HepG2 (cell line): ENCODE measurements around the gene LRRC45. TPM values are rescaled to one million over a fixed set of nuclear protein-coding genes. Genes with fewer than 3 reads are reported as not detected.

Experiments
- ATAD3A ChIP-seq: sonication (generic); formaldehyde crosslinking; IDR thresholded peaks from 2 replicates; pipeline ENCODE4 v1.4.0; 2020; ENCODE audit warnings: missing genetic modification reagents
- CAMTA2 ChIP-seq: sonication (generic); formaldehyde crosslinking; IDR thresholded peaks from 2 replicates; pipeline ENCODE4 v1.4.0; 2020; ENCODE audit warnings: mild to moderate bottlenecking, missing genetic modification reagents, borderline replicate concordance
- ELF3 ChIP-seq: IDR thresholded peaks from 2 replicates; pipeline ENCODE4 v1.6.1; 2016; ENCODE audit warnings: missing genetic modification reagents, missing compliant biosample characterization
- FOXC1 ChIP-seq: sonication (generic); formaldehyde crosslinking; IDR thresholded peaks from 2 replicates; pipeline ENCODE4 v1.8.0; 2022; ENCODE audit warnings: mild to moderate bottlenecking, missing genetic modification reagents, borderline replicate concordance
- FOXJ3 ChIP-seq: sonication (generic); formaldehyde crosslinking; IDR thresholded peaks from 2 replicates; pipeline ENCODE4 v1.4.0; 2020; ENCODE audit warnings: missing genetic modification reagents, mild to moderate bottlenecking, borderline replicate concordance
- IKZF4 ChIP-seq: sonication (generic); formaldehyde crosslinking; IDR thresholded peaks from 2 replicates; pipeline ENCODE4 v1.5.1; 2020; ENCODE audit warnings: borderline replicate concordance, mild to moderate bottlenecking, low read depth, missing genetic modification reagents; ENCODE audit errors: not compliant biosample characterization
- SALL1 ChIP-seq: sonication (generic); formaldehyde crosslinking; IDR thresholded peaks from 2 replicates; pipeline ENCODE4 v1.8.0; 2022; ENCODE audit warnings: mild to moderate bottlenecking, missing genetic modification reagents
- SP4 ChIP-seq: sonication (generic); formaldehyde crosslinking; IDR thresholded peaks from 2 replicates; pipeline ENCODE4 v1.8.1; 2023; ENCODE audit warnings: mild to moderate bottlenecking, missing genetic modification reagents
- THAP9 ChIP-seq: sonication (generic); formaldehyde crosslinking; IDR thresholded peaks from 2 replicates; pipeline ENCODE4; 2020; ENCODE audit warnings: missing genetic modification reagents, mild to moderate bottlenecking, borderline replicate concordance
- ZMYM4 ChIP-seq: sonication (generic); formaldehyde crosslinking; IDR thresholded peaks from 2 replicates; pipeline ENCODE4 v1.8.1; 2023; ENCODE audit warnings: mild to moderate bottlenecking, missing genetic modification reagents
- ZNF224 ChIP-seq: sonication (generic); formaldehyde crosslinking; IDR thresholded peaks from 2 replicates; pipeline ENCODE4 v1.5.0; 2020; ENCODE audit warnings: mild to moderate bottlenecking, missing genetic modification reagents
- ZNF468 ChIP-seq: sonication (generic); formaldehyde crosslinking; IDR thresholded peaks from 2 replicates; pipeline ENCODE4 v1.8.0; 2022; ENCODE audit warnings: mild to moderate bottlenecking, moderate library complexity, missing genetic modification reagents
- ZNF703 ChIP-seq: sonication (generic); formaldehyde crosslinking; IDR thresholded peaks from 2 replicates; pipeline ENCODE4 v1.5.1; 2020; ENCODE audit warnings: missing genetic modification reagents, mild to moderate bottlenecking, moderate library complexity, borderline replicate concordance
- ZNF720 ChIP-seq: sonication (generic); formaldehyde crosslinking; IDR thresholded peaks from 2 replicates; pipeline ENCODE4 v1.4.0; 2020; ENCODE audit warnings: missing genetic modification reagents
- ZNF781 ChIP-seq: sonication (generic); formaldehyde crosslinking; IDR thresholded peaks from 2 replicates; pipeline ENCODE4 v1.5.1; 2020; ENCODE audit warnings: borderline replicate concordance, mild to moderate bottlenecking, missing genetic modification reagents; ENCODE audit errors: not compliant biosample characterization
- ZSCAN20 ChIP-seq: sonication (generic); formaldehyde crosslinking; IDR thresholded peaks from 2 replicates; pipeline ENCODE4 v1.4.0; 2020; ENCODE audit warnings: missing genetic modification reagents, mild to moderate bottlenecking, borderline replicate concordance
- polyA plus RNA-seq, 8 experiments: library from polyadenylated mRNA; depleted of rRNA in 3 of 8; stranded (reverse) in 7 of 8; unstranded in 1 of 8; fragments of >200 nt; fragmentation: Illumina TruSeq in 4 of 8; extraction: Trizol in 4 of 8; gene quantifications; 2 replicates each; pipeline versions ENCODE4 v1.2.1 to v1.2.3, GENCODE V29; 2011 to 2016; ENCODE audit warnings: low read depth in 4 of 8, missing spikeins in 1 of 8, mixed read lengths in 1 of 8; ENCODE audit not compliant: insufficient read depth in 1 of 8
- total RNA-seq, 5 experiments: library from RNA; depleted of rRNA; stranded (reverse); fragments of >200 nt; fragmentation: Illumina TruSeq; extraction: Trizol; gene quantifications; 2 replicates each; pipeline ENCODE4 v1.2.3, GENCODE V29; 2016; ENCODE audit warnings: low read depth in 1 of 5
- TF ChIP-seq, protein P1 (sequence below): sonication (generic); formaldehyde crosslinking; IDR thresholded peaks from 2 replicates; pipeline ENCODE4 v1.5.0; 2020; ENCODE audit warnings: missing genetic modification reagents
- TF ChIP-seq, protein P2 (sequence below): sonication (generic); formaldehyde crosslinking; IDR thresholded peaks from 2 replicates; pipeline ENCODE4 v1.8.1; 2022; ENCODE audit warnings: low read depth, mild to moderate bottlenecking, missing genetic modification reagents
- TF ChIP-seq, protein P3 (sequence below): sonication (generic); formaldehyde crosslinking; IDR thresholded peaks from 2 replicates; pipeline ENCODE4 v1.5.0; 2020; ENCODE audit warnings: mild to moderate bottlenecking, missing genetic modification reagents, moderate library complexity

The LRRC45 gene
- total and polyA plus RNA-seq, 2 of the 13 experiments (the other 11 are each of a cell fraction or from before 2014, with no cell fraction given), result 11.6 to 48.1 TPM

GRCh38 chr17:82050761-82051641 is 27.9 kb downstream of the LRRC45 start (continued):
- no peak for TF ChIP-seq FOXJ3 (CRISPR knock-in tag)
- no peak for TF ChIP-seq ZNF703
- TF ChIP-seq ATAD3A (CRISPR knock-in tag), result no peak
- no peak for TF ChIP-seq THAP9 (CRISPR knock-in tag)
- peak; percentile 22 for TF ChIP-seq SALL1
- TF ChIP-seq ELF3 (CRISPR knock-in tag), result no peak; the same call in 1 of the 2 replicates
- TF ChIP-seq, protein P1, sequence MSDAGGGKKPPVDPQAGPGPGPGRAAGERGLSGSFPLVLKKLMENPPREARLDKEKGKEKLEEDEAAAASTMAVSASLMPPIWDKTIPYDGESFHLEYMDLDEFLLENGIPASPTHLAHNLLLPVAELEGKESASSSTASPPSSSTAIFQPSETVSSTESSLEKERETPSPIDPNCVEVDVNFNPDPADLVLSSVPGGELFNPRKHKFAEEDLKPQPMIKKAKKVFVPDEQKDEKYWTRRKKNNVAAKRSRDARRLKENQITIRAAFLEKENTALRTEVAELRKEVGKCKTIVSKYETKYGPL, result no peak
- TF ChIP-seq ZNF224 (CRISPR knock-in tag), result no peak
- peak; percentile 64 for TF ChIP-seq ZNF781 (CRISPR knock-in tag)
- TF ChIP-seq, protein P2, sequence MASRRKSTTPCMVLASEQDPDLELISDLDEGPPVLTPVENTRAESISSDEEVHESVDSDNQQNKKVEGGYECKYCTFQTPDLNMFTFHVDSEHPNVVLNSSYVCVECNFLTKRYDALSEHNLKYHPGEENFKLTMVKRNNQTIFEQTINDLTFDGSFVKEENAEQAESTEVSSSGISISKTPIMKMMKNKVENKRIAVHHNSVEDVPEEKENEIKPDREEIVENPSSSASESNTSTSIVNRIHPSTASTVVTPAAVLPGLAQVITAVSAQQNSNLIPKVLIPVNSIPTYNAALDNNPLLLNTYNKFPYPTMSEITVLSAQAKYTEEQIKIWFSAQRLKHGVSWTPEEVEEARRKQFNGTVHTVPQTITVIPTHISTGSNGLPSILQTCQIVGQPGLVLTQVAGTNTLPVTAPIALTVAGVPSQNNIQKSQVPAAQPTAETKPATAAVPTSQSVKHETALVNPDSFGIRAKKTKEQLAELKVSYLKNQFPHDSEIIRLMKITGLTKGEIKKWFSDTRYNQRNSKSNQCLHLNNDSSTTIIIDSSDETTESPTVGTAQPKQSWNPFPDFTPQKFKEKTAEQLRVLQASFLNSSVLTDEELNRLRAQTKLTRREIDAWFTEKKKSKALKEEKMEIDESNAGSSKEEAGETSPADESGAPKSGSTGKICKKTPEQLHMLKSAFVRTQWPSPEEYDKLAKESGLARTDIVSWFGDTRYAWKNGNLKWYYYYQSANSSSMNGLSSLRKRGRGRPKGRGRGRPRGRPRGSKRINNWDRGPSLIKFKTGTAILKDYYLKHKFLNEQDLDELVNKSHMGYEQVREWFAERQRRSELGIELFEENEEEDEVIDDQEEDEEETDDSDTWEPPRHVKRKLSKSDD, result 0 out of 2 replicates have a peak, but pooled peaks have one; percentile 82
- no peak for TF ChIP-seq ZNF720
- TF ChIP-seq ZNF468 (CRISPR knock-in tag), result 0 out of 2 replicates have a peak, but pooled peaks have one; percentile 45
- TF ChIP-seq, protein P3, sequence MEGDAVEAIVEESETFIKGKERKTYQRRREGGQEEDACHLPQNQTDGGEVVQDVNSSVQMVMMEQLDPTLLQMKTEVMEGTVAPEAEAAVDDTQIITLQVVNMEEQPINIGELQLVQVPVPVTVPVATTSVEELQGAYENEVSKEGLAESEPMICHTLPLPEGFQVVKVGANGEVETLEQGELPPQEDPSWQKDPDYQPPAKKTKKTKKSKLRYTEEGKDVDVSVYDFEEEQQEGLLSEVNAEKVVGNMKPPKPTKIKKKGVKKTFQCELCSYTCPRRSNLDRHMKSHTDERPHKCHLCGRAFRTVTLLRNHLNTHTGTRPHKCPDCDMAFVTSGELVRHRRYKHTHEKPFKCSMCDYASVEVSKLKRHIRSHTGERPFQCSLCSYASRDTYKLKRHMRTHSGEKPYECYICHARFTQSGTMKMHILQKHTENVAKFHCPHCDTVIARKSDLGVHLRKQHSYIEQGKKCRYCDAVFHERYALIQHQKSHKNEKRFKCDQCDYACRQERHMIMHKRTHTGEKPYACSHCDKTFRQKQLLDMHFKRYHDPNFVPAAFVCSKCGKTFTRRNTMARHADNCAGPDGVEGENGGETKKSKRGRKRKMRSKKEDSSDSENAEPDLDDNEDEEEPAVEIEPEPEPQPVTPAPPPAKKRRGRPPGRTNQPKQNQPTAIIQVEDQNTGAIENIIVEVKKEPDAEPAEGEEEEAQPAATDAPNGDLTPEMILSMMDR (CRISPR knock-in tag), result 0 out of 2 replicates have a peak, but pooled peaks have one; percentile 11
- no peak; the same call in none of the 2 replicates for TF ChIP-seq SP4 (CRISPR knock-in tag)
- TF ChIP-seq ZSCAN20 (CRISPR knock-in tag), result peak; percentile 71; the same call in 1 of the 2 replicates
- peak; percentile 67; the same call in 1 of the 2 replicates for TF ChIP-seq CAMTA2 (CRISPR knock-in tag)
- TF ChIP-seq FOXC1 (CRISPR knock-in tag), result 0 out of 2 replicates have a peak, but pooled peaks have one; percentile 19
- TF ChIP-seq IKZF4 (CRISPR knock-in tag), result no peak
- no peak for TF ChIP-seq ZMYM4
